GM21529 (cell line): ENCODE measurements around the gene MAN2A2.
A peak's percentile ranks its signal among the peaks of the same experiment; 100 is the strongest.

Source experiments
- ATAC-seq: cut with Tn5 transposase; IDR thresholded peaks from one replicate; pipeline ENCODE4 v1.9.1; 2021; ENCODE audit not compliant: unreplicated experiment

MAN2A2 gene

DNA sequence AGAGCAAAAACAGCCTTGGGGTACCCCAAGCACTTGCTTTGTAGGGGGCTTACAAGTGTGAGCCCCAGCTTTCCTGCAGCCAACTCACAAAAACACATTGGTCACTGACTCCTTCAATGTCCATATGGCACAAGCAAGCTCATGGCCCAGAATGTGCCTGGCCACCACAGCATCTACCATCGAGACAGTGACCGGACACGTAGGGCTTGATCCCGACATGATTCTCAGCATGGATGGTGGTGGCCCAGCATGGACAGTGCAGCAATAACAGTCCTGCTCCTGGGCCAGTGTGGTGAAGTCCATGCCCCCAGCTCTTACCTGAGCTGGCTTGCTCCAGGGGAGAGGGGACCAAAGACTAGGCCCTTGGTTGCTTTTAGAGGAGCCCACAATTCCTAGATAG lies 37.9 kb downstream of the MAN2A2 start:
- ATAC-seq, result no peak

DNA sequence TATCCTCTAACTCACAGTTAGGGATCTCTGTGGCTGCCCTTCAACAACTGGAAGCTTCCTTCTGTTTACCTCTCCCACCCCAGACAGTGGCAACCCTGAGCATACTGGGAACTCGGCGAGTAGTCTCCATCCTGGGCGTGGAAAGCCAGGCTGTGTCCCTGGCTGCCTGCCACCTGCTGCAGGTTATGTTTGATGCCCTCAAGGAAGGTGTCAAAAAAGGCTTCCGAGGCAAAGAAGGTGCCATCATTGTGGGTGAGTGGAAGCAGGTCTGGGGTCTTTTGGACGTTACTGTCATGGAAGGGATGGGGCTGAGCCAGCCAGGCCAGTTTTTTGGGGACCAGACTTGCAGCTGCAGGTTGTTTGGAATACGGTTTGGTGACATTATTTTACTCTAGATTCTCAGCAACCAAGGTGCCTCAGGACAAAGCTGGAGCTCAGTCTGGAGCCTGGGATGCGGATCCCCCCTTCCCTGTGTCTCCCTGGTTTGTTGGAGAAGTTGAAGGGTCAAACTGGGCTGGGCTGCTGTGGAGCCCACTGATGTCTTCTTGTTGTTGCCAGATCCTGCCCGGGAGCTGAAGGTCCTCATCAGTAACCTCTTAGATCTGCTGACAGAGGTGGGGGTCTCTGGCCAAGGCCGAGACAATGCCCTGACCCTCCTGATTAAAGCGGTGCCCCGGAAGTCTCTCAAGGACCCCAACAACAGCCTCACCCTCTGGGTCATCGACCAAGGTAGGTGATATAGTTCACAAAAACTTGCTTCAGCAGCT lies 39.4 kb downstream of the MAN2A2 start:
- no peak for ATAC-seq

DNA sequence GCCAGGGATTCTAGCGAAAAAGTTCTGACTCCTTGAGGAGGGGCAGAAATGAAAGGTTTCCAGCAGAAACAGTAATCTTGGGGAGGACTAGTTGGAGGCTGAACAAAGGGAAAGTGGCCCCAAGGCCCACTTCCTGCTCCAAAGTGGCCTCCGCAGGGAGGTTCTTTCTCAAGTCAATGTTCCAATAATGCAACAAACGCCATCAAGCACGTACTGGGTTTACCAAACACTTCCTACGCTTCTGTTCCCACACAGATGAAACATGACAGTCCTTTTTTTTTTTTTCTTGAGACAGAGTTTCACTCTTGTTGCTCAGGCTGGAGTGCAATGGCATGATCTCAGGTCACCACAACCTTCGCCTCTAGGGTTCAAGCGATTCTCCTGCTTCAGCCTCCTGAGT lies 42.0 kb downstream of the MAN2A2 start:
- no peak for ATAC-seq

DNA sequence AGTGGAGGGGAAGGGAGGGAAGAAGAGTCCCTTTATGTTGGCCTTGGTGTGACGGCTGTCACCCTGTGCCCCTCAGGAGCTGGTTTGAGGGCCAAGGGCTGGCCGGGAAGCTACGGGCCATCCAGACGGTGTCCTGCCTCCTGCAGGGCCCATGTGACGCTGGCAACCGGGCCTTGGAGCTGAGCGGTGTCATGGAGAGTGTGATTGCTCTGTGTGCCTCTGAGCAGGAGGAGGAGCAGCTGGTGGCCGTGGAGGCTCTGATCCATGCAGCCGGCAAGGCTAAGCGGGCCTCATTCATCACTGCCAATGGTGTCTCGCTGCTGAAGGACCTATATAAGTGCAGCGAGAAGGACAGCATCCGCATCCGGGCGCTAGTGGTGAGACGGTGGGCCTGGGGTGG lies 43.4 kb downstream of the MAN2A2 start:
- ATAC-seq, result no peak

DNA sequence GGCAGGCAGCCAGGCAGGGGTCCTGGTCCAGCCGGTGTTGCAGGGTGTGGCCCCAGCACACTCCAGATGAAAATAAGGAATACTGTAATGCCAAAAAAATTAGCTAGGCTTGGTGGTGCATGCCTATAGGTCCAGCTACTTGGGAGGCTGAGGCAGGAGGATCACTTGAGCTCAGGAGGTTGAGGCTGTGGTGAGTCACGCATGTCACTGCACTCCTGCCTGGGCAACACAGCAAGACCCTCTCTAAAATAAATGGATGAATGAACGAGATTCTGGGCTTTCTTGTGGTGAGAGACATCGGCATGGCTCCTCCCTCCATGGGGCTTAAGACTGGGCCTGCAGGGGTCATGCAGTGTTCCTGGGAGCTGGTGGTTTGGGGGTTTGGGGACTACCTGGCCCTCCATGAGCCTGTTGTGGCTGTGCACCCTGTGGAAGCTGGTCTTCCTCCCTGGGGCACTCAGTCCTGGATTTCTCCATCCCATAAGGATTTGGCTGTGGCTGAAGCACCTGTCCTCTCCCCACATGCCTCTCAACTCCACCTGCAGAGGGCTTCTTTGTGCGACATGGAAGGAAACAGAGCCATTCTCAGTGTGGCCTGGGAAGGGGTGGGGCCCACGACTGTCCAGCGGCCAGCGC lies 44.0 kb downstream of the MAN2A2 start:
- ATAC-seq, result no peak

DNA sequence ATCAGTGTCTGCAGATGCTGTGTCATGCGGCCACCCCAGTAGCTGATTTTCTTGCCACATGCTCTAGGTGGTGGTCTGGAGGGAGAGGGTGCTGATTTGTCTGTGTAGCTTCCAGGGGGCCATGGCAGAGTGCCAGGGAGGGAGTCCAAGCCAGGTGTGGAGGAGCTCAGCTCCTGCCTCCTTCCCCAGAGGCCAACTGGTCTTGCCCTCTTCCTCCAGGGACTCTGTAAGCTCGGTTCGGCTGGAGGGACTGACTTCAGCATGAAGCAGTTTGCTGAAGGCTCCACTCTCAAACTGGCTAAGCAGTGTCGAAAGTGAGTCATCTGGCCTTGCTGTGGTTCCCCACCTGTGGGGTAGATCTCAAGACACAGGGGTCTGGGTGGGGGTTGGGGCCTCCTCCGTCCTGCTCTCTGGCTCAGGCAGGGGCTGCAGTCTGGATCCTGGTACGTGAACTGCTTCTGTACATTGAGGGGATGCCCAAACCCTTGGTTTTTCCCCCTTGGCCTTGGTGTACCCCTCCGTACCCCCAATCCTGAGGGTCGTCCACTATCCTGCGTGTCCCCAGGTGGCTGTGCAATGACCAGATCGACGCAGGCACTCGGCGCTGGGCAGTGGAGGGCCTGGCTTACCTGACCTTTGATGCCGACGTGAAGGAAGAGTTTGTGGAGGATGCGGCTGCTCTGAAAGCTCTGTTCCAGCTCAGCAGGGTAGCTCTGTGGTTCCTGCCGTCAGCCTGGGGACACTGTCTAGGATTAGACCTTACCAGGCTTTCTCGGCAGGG lies 44.7 kb downstream of the MAN2A2 start:
- no peak for ATAC-seq

DNA sequence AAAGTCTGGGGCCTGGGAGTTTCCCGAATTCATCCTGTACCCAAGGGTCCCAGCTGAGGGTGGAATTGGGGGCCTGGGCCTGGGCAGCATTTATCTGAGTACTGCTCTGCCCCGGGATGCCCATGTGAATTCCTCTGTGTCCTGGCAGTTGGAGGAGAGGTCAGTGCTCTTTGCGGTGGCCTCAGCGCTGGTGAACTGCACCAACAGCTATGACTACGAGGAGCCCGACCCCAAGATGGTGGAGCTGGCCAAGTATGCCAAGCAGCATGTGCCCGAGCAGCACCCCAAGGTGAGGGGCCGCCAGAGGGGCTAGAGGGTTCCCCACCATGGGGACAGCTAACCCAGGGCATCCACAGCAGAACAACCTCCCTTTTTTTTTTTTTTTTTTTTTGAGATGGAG lies 45.4 kb downstream of the MAN2A2 start:
- no peak for ATAC-seq

DNA sequence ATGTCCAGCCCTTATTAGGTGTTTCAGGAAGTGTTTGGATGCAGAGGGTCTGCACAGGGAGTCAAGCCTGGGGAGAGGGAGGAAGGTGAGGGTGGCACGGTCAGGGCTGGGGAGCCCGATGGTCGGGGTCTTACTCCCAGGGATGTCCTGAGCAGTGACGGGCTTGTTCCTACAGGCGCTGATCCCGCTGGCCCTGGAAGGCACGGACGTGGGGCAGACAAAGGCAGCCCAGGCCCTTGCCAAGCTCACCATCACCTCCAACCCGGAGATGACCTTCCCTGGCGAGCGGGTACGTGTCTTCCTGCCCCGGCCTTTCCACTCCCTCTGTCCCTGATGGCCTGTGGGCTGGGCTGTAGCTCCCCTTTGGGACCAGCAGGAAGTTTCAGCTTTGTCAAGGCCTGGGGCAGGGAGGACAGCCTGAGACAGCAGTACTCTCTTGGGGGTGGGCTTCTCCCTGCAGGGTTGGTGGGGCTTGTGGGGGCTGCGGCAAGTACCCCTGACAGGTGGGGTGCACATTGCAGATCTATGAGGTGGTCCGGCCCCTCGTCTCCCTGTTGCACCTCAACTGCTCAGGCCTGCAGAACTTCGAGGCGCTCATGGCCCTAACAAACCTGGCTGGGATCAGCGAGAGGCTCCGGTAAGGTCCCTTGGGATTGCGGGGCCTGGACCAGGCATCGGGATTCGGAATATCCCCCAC lies 47.0 kb downstream of the MAN2A2 start:
- no peak for ATAC-seq

DNA sequence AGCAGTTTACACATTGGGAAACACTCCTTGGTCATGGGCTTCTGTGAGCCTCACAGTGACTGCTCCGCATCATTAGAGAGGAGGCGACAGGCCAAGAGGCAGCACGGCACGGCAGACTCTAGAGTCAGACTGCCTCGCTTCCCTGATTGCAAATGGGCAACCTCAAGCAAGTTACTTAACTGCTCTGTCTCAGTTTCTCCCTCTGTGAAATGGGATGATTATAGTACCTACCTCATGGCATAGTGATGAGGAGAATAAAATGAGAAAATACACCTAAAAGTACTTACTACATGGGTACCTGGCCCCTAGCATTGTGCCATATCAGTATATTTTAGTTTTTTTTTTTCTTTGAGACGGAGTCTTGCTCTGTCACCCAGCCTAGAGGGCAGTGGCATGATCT lies 47.6 kb downstream of the MAN2A2 start:
- no peak for ATAC-seq

DNA sequence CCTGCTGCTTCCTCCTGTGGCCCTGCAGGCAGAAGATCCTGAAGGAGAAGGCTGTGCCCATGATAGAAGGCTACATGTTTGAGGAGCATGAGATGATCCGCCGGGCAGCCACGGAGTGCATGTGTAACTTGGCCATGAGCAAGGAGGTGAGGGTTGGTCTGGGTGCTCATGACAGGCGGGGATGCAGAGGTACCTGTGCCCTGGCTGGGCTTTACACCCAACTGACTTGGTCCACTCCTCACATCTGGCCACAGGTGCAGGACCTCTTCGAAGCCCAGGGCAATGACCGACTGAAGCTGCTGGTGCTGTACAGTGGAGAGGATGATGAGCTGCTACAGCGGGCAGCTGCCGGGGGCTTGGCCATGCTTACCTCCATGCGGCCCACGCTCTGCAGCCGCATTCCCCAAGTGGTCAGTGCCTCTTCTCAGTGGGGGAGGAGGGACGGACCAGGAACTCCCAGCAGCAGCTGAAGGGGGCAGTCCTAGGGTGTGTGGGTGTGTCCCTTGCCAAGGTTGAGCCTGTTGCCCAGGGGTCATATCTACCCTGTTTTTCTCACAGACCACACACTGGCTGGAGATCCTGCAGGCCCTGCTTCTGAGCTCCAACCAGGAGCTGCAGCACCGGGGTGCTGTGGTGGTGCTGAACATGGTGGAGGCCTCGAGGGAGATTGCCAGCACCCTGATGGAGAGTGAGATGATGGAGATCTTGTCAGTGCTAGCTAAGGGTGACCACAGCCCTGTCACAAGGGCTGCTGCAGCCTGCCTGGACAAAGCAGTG lies 50.0 kb downstream of the MAN2A2 start:
- ATAC-seq, result no peak

DNA sequence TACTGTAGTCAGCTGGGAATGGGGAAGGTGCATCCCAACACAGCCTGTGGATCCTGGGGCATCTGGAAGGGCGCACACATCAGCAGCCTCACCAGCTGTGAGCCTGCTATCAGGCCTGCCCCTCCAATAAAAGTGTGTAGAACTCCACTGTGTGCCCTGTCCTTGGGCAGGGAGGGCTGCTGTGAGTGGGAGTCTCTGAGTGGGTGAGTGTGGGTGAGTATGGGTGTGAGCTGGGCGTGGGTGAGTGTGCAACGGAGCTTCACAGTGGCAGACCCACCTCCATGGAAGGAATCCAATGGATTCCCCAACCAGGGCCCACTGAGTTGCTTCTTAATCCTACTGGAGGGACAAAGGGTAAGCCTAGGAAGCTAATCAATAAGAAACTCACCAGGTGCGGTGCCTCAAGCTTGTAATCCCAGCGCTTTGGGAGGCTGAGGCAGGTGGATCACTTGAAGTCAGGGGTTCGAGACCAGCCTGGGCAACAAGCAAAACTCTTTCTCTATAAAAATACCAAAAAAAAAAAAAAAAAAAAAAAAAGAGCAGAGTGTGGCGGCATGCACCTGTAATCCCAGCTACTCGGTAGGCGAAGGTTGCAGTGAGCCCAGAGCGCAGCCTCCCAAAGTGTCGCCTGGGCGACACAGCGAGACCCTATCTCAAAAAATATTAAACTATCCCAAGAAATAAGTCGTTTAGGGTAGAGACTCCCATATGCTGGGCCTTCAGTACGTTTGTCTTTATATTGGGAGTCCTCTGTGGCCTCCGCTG lies 51.0 kb downstream of the MAN2A2 start:
- ATAC-seq, result no peak

DNA sequence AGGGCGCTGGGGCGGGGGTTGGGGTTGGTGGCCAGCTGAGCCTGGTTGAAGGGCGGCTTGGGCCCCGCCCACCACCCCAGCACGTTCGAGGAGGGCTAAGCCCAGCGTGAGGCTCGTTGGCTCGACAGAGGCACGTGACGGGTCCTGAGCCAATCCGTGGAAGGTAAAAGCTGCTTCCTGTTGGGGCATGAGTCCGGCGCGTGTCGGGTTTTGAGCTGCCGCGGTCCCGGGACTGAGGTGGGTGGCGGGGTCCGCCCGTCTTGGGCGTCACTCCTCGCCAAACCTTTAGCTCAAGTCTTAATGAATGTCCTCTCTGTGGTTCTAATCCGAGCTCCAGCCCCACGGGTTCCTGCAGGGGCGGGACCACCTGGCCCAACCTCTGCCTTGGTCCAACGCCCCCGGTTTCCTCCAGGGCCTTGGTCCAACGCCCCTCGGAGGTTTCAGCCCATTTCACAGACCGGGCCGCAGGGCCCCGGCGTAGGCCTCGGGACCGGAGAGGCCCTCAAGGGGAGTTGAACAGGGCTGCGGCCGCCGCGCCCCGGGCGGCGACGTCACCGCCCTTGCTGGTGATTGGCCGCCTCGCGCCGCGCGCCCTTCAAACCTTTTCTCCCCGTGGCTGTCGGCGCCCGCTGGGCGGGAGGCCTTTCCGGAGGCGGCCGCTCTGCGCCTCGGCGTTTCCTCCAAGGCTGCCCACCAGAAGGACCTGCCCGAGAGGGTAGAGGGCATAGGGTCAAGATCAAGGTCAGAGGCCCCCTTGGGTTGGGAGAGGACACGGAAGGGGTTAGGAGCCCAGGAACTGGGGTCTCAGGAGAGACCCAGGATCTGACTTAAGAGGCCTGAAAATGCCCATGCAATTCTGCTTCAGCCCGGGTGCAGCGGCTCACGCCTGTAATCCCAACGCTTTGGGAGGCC lies 51.9 kb downstream of the MAN2A2 start, which contains the start of gene RCCD1:
Gene RCCD1, plus strand, starts transcription at position 173 of the 912 bp plus-strand sequence. CDS start 1,851 bp downstream, outside the sequence.
- peak; percentile 92 for ATAC-seq

DNA sequence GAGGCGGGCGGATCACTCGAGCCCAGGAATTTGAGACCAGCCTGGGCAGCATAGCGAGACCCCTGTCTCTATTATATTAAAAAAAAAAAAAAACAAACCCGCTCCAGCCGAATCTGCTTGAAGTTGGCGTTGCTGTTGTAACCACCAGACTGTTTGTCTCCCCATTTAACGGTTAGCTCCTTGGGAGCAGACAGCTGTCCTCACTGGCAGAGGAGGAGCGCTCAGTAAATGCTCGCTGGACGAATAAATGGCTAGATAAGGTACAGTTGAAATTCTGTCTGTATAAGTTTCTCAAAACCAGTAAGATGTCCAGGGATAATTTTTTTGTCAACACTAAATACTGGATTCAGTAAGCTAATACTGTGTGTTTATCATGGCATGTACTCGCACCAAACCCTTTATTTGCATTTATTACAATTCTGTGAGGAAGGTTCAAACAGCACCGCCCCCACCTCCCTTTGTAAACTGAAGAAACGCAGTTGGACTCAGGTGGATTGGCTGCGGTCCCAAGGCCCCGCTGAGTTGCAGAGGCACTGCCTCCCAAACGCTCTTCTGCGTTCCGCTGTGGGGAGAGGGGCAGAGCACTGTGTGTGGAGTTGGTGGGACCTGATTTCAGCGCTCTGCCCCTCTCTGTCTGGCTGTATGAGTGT lies 52.6 kb downstream of the MAN2A2 start:
- ATAC-seq, result no peak

DNA sequence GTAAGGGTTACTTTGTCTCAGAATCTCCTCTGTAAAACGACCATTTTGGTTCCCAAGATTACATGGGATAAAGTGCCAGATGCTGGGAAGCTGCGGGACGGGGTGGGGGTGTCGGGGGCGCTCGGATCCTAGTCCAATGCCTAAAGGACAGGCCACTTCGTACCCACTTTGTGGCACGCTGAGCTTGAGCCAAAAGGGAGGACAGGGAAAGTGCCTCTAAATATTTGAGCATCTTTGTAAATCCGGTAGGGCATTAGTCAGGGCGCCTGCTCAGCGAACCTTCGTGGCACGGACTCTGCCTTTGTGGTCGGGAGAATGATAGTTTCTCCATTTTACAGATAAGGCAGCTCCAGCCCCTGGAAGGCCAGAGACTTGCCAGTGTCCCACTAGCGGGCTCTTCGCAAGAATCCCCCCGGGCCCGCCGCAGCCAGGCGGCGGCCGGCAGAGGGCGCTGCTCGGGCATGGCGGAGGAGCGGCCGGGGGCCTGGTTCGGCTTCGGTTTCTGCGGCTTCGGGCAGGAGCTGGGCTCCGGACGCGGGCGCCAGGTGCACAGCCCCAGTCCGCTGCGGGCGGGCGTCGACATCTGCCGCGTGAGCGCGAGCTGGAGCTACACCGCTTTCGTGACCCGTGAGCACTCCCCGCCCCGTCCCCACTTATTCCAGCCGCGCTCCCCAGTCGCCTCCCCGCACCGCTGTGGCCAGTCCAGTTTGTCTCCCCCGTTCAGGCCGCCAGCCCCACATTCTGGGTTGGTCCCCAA lies 53.4 kb downstream of the MAN2A2 start:
- no peak for ATAC-seq

DNA sequence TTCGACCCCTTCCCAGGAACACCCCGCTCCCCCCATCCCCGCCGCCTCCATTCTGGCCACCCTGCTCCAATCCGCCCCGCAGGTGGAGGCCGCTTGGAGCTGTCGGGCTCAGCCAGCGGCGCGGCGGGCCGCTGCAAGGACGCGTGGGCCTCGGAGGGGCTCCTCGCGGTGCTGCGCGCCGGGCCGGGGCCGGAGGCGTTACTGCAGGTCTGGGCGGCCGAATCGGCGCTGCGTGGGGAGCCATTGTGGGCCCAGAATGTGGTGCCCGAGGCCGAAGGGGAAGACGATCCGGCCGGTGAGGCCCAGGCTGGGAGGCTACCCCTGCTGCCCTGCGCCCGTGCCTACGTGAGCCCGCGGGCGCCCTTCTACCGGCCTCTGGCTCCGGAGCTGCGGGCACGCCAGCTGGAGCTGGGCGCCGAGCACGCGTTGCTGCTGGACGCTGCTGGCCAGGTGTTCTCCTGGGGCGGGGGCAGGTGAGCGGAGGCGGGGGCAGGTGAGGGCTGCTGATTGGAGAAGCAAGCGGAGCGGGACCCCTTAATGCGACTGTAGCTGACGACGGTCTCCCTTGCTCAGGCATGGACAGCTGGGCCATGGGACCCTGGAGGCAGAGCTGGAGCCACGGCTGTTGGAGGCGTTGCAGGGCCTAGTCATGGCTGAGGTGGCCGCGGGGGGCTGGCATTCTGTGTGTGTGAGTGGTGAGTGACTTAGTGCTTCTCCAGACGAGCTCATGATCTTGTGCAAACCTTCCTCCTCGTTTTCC lies 54.1 kb downstream of the MAN2A2 start:
- ATAC-seq, result no peak

DNA sequence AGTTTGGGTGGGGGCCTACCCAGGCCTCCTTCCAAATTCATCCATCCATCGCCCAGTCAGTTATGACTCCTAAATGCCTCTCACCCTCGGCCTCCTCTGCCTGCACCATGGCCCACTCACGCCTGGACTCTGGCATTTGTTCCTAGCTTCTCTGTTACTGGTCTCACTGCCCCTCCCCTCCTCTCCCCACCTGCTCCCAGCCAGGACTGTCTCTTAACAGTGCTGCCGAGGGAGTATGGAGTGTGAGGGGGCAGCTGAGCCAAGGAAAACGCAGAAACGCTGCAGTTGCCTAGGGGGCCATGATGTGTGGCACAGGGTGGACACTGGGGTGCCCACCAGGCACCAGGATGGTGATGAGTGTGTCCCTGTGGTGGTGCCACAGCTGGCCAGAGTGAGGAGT lies 54.7 kb downstream of the MAN2A2 start:
- ATAC-seq, result no peak
